ENCODE results near the gene PDCD1. TPM values are rescaled to one million over a fixed set of nuclear protein-coding genes. Genes with fewer than 3 reads are reported as not detected.

Gene PDCD1
- total RNA-seq, 1 donor from 2014 or later = not detected

GRCh38 chr2:241864850-241865213, 6.1 kb upstream of the PDCD1 start:
- Mint-ChIP-seq H3K27me3 (ENCODE audit: unreplicated experiment) (peaks cover 15% of the 10 kb centered on the region), H3K4me1 (ENCODE audit: unreplicated experiment) (peaks cover 11% of the 10 kb centered on the region), H3K27ac (ENCODE audit: unreplicated experiment) (no peak overlapping the region), H3K36me3 (ENCODE audit: low read depth, unreplicated experiment) (peaks cover 26% of the 10 kb centered on the region), H3K9me3 (ENCODE audit: unreplicated experiment) (peaks cover 4% of the 10 kb centered on the region), H3K4me3 (ENCODE audit: unreplicated experiment) (peak overlapping the region; percentile 56)
- no peak for TF ChIP-seq CTCF (IDR thresholded peaks at IDR 0.05; ENCODE audit: unreplicated experiment)
- no peak for DNase-seq (ENCODE audit: low spot score)

GRCh38 chr2:241864168-241864849, 5.6 kb upstream of the PDCD1 start:
- peak overlapping the region; percentile 11 for H3K27ac Mint-ChIP-seq (ENCODE audit: unreplicated experiment)
- DNase-seq (ENCODE audit: low spot score) = no peak
- H3K4me3 Mint-ChIP-seq (ENCODE audit: unreplicated experiment) = peak overlapping the region; percentile 56
- peaks cover 11% of the 10 kb centered on the region for H3K4me1 Mint-ChIP-seq (ENCODE audit: unreplicated experiment)
- H3K27me3 Mint-ChIP-seq (ENCODE audit: unreplicated experiment) = peaks cover 15% of the 10 kb centered on the region
- peaks cover 4% of the 10 kb centered on the region for H3K9me3 Mint-ChIP-seq (ENCODE audit: unreplicated experiment)
- TF ChIP-seq CTCF (IDR thresholded peaks at IDR 0.05; ENCODE audit: unreplicated experiment) = no peak
- peaks cover 26% of the 10 kb centered on the region for H3K36me3 Mint-ChIP-seq (ENCODE audit: low read depth, unreplicated experiment)

- Mint-ChIP-seq H3K4me3 (ENCODE audit: unreplicated experiment) (no peak overlapping the region), H3K27me3 (ENCODE audit: unreplicated experiment) (peaks cover 15% of the 10 kb centered on the region), H3K4me1 (ENCODE audit: unreplicated experiment) (peaks cover 11% of the 10 kb centered on the region), H3K9me3 (ENCODE audit: unreplicated experiment) (peaks cover 4% of the 10 kb centered on the region), H3K27ac (ENCODE audit: unreplicated experiment) (no peak overlapping the region), H3K36me3 (ENCODE audit: low read depth, unreplicated experiment) (peaks cover 26% of the 10 kb centered on the region)
- TF ChIP-seq CTCF (IDR thresholded peaks at IDR 0.05; ENCODE audit: unreplicated experiment) = no peak
- no peak for DNase-seq (ENCODE audit: low spot score)
Observed at GRCh38 chr2:241863536-241863954, 4.9 kb upstream of the PDCD1 start.

GRCh38 chr2:241862775-241863535, 4.3 kb upstream of the PDCD1 start:
- DNase-seq (ENCODE audit: low spot score) = no peak
- Mint-ChIP-seq H3K27ac (ENCODE audit: unreplicated experiment) (no peak overlapping the region), H3K9me3 (ENCODE audit: unreplicated experiment) (peaks cover 4% of the 10 kb centered on the region), H3K4me1 (ENCODE audit: unreplicated experiment) (peaks cover 11% of the 10 kb centered on the region), H3K36me3 (ENCODE audit: low read depth, unreplicated experiment) (peaks cover 26% of the 10 kb centered on the region), H3K27me3 (ENCODE audit: unreplicated experiment) (peaks cover 17% of the 10 kb centered on the region), H3K4me3 (ENCODE audit: unreplicated experiment) (no peak overlapping the region)
- no peak for TF ChIP-seq CTCF (IDR thresholded peaks at IDR 0.05; ENCODE audit: unreplicated experiment)

- peaks cover 11% of the 10 kb centered on the region for H3K4me1 Mint-ChIP-seq (ENCODE audit: unreplicated experiment)
- peaks cover 4% of the 10 kb centered on the region for H3K9me3 Mint-ChIP-seq (ENCODE audit: unreplicated experiment)
- H3K27ac Mint-ChIP-seq (ENCODE audit: unreplicated experiment) = no peak overlapping the region
- H3K36me3 Mint-ChIP-seq (ENCODE audit: low read depth, unreplicated experiment) = peaks cover 26% of the 10 kb centered on the region
- peaks cover 17% of the 10 kb centered on the region for H3K27me3 Mint-ChIP-seq (ENCODE audit: unreplicated experiment)
- no peak for TF ChIP-seq CTCF (IDR thresholded peaks at IDR 0.05; ENCODE audit: unreplicated experiment)
- DNase-seq (ENCODE audit: low spot score) = no peak
- H3K4me3 Mint-ChIP-seq (ENCODE audit: unreplicated experiment) = no peak overlapping the region
Observed at GRCh38 chr2:241862093-241862492, 3.4 kb upstream of the PDCD1 start.
